HG02678 (cell line): ENCODE data around the gene ZNF202.
"Not testable (repeated sequence)": the region's sequence is repeated elsewhere in the genome, so short reads cannot be mapped to it uniquely, and the experiment has no call there.

Experiments used
- ATAC-seq: cut with Tn5 transposase; IDR thresholded peaks from one replicate; pipeline ENCODE4 v1.9.1; 2021; ENCODE audit warnings: mild to moderate bottlenecking, moderate library complexity; ENCODE audit not compliant: unreplicated experiment

The ZNF202 gene

DNA sequence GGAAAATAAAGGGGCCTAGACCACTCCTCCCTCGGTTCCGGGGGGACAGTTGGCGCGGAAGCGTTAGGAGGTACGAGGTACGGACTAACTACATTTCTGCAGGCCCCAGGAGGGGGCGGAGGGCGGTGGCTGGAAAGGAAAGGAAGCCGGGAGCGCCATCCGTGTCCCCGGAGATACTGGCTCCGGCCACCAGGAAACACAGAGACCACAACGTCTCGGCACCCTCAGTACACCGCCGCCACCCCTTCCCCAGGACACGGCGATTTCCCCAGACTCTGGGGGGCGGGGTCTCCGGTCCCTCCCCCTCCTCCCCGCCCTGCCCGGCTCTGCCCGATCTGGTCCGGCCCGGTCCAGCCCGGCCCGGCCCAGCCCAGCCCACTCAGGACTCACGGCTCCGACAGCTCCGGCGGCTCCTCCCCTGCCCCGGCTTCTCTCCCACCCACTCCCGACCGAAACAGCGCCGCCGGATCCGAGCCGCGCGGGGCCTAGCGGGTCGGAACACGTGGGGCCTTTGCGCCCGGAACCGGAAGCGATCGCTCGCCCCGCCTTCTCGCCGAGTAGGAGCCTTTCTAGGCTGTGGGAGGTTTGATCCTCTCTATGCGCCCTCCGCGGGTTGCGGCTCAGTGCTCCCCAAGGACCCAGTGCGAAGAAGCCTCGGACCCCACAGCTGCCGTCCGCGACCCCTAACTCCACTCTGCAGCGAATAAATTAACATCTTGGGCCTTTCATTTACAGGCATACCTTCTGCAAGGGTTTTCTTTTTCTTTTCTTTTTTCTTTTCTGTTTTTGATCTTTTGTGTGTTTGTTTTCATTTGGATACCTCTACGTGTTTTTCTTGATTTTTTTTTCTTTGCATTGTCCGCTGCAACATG, at the start of gene ZNF202:
TSS of gene ZNF202 (minus strand) at position 502 of the 872 bp plus-strand sequence. CDS start 10,772 bp downstream, outside the sequence.
- peak; percentile 99 for ATAC-seq

DNA sequence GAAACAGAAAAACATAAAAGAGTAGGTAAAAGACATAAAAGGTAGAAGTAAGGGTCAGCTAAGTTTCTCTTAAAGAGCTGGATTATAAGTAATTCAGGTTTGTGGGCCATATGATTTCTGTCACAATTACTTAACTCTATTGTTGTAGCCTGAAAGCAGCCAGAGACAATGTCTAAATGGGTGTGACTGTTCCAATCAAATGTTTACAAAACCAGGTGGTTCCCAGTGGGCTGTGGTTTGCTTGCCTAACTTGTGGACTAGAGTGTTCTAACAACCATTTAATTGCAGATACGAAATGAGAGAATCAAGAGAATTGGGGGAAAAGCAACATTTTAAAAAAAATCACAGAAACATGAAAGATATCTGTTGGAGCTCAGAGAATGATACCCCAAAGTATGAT, 42.1 kb upstream of the ZNF202 start:
- no peak for ATAC-seq

DNA sequence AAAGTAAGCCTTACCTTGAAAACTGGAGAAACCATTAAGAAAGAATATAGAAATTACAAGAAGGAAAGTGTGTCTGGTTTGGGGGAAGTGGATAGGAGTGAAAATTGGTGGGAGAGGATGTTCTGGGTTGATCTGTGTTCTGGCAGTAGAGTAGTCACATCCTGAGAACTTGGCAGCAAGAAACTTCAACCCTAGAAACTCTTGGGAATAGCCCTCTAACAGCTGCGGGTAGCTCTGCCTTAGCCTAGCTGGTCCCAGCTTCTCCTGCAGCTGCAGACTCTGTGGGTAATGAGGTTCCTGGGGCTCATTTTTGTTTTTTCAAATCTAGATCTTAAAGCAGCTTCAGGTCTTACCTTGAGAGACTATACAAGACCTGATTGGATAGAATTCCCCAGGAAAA, 37.1 kb upstream of the ZNF202 start:
- ATAC-seq: no peak

DNA sequence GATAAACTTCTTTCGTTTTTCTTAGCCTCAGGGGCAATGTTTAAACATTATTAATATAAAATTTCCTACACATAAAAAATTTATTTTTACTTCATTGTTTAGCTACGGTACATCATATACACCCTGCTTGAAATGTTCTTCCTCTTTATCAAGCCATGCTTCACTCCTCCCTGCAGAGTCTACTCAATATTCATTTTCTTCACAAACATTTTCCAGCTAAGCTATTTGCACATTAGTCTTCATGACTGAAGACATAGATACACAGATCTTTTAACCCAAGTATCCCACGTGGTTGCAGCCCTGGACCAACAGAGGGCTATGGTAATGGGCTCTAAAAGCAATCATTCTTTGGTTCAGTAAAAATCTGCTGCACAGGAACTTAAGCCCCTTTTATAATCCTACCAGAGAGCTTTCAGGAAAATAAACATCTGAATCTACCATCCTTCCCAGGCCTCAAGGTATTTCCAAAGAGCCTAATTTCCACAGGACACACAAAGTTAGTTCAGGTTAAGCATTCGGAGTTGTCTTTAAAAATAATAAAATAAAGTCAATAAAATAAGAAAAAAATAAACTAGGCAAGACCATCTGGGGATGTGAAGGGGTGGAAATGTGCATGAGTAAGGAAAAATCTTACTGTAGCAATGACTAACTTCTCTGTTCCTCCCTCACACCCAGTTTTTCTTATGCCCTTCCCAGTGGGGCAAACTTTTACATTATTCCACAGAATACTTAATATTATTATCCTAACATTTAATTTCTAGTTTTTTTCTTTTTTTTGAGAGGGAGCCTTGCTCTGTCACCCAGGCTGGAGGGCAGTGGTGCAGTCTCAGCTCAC, 34.5 kb upstream of the ZNF202 start:
- no peak for ATAC-seq

DNA sequence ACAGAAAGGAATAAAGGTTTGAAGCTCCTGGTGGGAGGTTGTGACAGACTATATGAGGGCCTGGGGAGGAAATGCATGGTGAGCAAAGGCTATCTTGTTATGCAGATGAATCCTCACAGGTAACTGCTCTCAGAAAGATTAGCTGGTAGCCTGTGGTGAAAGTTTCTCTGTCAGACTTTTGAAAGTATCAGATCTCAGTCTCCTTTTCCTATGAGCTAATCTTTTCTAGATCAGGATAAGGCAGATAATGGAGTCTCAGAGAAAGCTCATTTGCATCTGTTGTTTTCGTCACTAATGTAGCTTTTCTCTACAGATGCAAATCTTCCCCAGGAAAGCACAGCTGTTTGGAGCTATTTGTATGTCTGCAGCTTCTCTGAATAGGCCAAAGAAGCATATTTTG, 33.8 kb upstream of the ZNF202 start:
- ATAC-seq: peak; percentile 47

- ATAC-seq: no peak
Measured at GRCh38 chr11:123773959-123774358, 32.5 kb upstream of the ZNF202 start.

GRCh38 chr11:123773026-123773425, 31.6 kb upstream of the ZNF202 start:
- ATAC-seq: no peak

- ATAC-seq: no peak
Measured at GRCh38 chr11:123771664-123772063, 30.2 kb upstream of the ZNF202 start.

- ATAC-seq: no peak
Measured at GRCh38 chr11:123770712-123771111, 29.3 kb upstream of the ZNF202 start.

DNA sequence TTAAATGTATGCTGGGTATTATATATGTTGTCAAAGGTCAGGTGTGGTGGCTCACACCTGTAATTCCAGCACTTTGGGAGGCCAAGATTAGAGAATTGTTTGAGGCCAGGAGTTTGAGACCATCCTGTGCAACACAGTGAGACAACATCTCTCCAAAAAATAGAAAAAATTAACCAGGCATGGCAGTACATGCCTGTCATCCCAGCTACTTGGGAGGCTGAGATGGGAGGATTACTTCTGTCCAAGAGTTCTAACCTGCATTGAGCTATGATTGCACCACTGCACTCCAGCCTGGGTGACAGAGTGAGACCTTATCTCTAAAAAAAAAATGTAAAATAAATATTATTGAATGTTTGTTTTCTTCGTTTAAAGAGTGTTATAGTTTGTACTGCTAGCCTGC, 24.1 kb upstream of the ZNF202 start:
- no peak for ATAC-seq

DNA sequence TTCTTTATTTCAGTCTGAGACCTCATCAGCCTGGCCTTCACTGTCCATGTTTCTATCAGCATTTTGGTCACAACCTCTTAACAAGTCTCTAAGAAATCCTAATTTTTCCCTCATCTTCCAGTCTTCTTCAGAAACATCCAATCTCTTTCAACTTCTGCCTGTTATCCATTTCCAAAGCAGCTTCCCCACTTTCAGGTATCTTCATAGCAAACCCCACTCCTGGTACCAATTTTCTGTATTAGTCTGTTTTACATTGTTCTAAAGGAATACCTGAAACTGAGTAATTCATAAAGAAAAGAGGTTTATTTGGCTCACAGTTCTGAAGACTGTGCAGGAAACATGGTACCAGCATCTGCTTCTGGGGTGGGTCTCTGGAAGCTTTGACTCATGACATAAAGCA, 21.0 kb upstream of the ZNF202 start:
- ATAC-seq: no peak

- no peak for ATAC-seq
Measured at GRCh38 chr11:123760894-123761293, 19.4 kb upstream of the ZNF202 start.

DNA sequence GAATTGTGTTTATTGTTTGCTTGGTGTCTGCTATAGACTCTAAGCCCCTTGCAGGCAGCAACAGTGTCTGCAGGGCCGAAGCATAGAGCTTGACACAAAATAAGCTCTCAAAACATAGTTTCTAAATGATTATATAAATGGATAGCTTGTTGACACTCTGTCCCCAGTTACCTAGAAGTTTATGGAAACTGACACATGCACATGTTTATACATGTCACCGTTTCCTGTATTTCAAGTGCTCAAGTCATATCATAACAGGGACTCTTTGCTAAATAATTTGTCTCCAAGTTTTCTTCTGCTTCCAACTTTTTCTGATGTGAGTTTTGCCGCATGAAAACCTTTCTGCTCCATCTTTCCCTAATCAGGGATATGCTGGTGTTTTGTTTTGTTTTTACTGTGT, 16.5 kb upstream of the ZNF202 start:
- no peak for ATAC-seq

DNA sequence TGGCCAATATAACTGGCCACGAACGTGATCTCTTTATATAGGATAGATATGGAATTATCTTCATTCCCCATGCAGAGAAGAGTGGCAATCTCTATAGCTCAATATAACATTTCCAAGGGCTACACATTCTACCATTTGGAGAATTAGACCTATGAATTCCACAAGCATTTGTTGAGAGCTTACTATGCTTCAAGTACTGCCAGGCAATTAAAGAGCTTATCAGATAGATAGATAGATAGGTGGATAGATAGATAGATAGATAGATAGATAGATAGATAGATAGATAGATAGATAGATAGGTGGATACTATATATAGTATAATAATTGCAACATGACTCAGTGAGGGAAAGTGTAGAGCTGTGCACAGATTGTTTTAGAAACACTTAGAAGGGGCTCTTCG, 14.4 kb upstream of the ZNF202 start:
- ATAC-seq: no peak

DNA sequence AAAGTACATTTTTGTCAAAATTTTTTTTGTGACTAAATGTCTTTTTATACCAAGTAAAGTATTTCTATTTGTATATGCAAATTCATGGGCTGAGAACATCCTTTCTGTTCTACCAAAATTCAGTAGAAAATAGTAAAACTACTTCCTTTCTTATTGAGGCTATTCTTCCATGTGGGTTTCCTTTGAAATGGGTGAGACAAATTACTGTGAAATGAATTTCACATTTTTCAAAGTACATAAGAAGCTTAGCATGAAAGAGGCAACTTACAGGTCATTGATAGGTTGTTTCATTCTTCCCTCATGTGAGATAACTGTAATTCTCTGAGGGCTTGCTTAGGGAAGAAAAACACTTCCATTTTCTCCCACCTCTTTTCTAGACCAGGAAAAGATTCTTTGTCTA, 13.9 kb upstream of the ZNF202 start:
- no peak for ATAC-seq

DNA sequence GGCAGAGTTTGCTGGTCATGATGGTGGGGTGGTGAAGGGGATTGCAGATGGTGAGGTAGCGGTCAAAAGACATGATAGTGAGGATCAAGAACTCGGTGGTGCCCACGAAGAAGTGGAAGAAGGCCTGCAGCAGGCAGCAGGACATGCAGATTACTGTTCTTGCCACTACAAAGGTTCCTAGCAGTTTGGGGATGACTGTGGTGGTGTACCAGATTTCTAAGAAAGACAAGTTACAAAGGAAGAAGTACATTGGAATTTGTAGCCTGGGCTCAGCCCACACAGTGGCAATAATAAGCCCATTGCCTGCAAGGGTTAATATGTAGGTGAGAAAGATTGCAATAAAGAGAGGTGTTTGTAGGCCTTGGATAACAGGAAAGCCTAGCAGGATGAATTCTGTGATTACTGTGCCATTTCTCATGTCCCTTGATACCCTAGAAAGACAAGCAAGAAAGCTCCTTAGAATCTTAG, 12.7 kb upstream of the ZNF202 start, which contains the start of gene OR6X1:
TSS of gene OR6X1 (minus strand) at position 418 of the 468 bp plus-strand sequence. CDS start at position 418, 0 bp downstream.
- ATAC-seq: no peak

- no peak for ATAC-seq
Measured at GRCh38 chr11:123753110-123753509, 11.7 kb upstream of the ZNF202 start.

GRCh38 chr11:123751781-123752180, 10.3 kb upstream of the ZNF202 start:
- no peak for ATAC-seq

- not testable (repeated sequence) for ATAC-seq
Measured at GRCh38 chr11:123748349-123748748, 6.9 kb upstream of the ZNF202 start.

DNA sequence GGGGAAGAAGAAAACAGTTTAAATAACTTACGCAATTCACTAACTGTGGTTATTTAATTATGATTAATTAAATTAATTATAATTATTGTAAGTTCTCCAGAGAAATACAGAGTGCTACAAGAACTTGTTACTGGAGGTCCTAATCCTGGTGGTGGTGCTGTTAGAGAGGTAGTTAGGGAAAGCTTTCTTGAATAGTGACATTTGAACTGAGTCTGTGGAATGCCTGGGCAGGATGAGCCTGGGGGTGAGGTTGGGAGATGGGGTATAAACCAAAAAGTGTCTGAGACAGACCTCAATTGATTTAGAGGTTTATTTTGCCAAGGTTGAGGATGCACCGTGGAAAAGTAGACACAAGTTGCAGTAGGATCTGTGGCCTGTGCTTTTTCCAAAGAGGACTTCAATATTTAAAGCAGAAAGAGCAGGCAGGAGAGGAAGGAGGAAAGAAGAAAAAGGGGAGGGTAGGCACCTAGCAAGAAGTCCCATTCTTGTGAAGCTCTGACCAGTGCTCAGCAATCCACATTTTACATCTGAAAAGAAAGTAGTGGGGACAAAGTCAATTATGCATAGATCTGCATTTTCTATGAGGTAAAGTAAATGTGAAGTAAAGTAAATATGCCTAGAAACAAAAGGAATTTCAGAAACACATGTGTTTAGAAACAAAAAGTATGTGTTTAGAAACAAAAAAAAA, 4.4 kb upstream of the ZNF202 start:
- no peak for ATAC-seq

DNA sequence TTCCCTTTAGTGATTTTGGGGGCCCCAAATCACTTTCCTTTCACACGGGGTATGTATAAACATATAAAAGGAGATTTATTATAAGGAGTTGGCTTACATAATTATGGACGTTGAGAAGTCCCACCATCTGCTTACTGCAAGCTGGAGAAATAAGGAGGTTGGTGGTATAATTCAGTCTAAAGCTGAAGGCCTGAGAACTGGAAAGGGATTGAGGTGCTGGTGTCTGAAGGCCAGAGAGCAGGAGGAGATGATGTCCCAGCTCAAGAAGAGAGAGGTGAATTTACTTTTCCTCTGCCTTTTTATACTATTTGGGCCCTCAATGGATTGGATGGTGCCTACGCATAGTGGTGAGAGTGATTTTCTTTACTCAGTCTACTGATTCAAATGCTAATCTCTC, 1.3 kb upstream of the ZNF202 start:
- ATAC-seq: no peak
